ENCODE results near the gene SASH1. TPM values are rescaled to one million over a fixed set of nuclear protein-coding genes. Genes with fewer than 3 reads are reported as not detected.

SASH1 gene
- total RNA-seq, 1 experiment from 2014 or later = 27.4 TPM

DNA sequence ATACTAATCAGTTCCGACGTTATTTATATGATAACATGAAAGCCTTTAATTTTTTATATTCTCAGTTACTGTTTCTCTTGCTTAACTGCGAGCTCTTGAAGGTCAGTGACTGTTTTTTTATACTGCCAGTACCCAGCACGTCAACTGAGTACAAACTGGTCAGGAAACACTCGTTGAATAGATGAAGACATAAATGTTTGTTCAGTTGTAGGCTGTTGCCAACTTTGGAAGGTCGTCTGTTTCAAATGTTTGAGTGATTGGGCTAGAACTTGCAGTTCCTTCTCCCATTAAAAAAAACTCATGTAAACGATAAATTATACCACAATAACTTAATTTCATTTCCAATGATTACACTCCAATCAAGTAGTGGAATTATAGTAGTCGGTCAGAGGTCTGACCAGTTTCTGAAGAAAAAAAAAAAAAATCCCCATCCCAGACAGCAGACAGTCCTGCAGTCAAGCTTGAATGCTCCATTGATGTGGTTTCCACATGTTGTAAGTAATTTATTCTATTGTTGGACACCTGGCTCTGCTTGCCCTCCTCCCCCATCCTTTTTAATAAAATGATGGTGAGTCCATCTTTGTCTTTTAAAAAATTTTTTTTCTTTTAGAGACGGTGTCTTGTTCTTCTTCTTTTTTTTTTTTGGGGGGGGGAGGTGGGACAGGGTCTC, 81.1 kb downstream of the SASH1 start (continued):
- TF ChIP-seq, protein P1, sequence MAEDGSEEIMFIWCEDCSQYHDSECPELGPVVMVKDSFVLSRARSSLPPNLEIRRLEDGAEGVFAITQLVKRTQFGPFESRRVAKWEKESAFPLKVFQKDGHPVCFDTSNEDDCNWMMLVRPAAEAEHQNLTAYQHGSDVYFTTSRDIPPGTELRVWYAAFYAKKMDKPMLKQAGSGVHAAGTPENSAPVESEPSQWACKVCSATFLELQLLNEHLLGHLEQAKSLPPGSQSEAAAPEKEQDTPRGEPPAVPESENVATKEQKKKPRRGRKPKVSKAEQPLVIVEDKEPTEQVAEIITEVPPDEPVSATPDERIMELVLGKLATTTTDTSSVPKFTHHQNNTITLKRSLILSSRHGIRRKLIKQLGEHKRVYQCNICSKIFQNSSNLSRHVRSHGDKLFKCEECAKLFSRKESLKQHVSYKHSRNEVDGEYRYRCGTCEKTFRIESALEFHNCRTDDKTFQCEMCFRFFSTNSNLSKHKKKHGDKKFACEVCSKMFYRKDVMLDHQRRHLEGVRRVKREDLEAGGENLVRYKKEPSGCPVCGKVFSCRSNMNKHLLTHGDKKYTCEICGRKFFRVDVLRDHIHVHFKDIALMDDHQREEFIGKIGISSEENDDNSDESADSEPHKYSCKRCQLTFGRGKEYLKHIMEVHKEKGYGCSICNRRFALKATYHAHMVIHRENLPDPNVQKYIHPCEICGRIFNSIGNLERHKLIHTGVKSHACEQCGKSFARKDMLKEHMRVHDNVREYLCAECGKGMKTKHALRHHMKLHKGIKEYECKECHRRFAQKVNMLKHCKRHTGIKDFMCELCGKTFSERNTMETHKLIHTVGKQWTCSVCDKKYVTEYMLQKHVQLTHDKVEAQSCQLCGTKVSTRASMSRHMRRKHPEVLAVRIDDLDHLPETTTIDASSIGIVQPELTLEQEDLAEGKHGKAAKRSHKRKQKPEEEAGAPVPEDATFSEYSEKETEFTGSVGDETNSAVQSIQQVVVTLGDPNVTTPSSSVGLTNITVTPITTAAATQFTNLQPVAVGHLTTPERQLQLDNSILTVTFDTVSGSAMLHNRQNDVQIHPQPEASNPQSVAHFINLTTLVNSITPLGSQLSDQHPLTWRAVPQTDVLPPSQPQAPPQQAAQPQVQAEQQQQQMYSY (CRISPR knock-in tag; IDR thresholded peaks at IDR 0.05) = no peak
- TF ChIP-seq ESRRA (CRISPR knock-in tag; IDR thresholded peaks at IDR 0.05; ENCODE audit: borderline replicate concordance) (no peak), EMX1 (CRISPR knock-in tag; IDR thresholded peaks at IDR 0.05) (no peak), ZNF263 (CRISPR knock-in tag; IDR thresholded peaks at IDR 0.05; ENCODE audit: low read depth) (no peak), MYBL2 (CRISPR knock-in tag; IDR thresholded peaks at IDR 0.05) (no peak), TP53 (CRISPR knock-in tag; IDR thresholded peaks at IDR 0.05) (no peak), TEAD4 (CRISPR knock-in tag; IDR thresholded peaks at IDR 0.05) (no peak)
- TF ChIP-seq, protein P2, sequence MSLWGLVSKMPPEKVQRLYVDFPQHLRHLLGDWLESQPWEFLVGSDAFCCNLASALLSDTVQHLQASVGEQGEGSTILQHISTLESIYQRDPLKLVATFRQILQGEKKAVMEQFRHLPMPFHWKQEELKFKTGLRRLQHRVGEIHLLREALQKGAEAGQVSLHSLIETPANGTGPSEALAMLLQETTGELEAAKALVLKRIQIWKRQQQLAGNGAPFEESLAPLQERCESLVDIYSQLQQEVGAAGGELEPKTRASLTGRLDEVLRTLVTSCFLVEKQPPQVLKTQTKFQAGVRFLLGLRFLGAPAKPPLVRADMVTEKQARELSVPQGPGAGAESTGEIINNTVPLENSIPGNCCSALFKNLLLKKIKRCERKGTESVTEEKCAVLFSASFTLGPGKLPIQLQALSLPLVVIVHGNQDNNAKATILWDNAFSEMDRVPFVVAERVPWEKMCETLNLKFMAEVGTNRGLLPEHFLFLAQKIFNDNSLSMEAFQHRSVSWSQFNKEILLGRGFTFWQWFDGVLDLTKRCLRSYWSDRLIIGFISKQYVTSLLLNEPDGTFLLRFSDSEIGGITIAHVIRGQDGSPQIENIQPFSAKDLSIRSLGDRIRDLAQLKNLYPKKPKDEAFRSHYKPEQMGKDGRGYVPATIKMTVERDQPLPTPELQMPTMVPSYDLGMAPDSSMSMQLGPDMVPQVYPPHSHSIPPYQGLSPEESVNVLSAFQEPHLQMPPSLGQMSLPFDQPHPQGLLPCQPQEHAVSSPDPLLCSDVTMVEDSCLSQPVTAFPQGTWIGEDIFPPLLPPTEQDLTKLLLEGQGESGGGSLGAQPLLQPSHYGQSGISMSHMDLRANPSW (CRISPR knock-in tag; conservative IDR thresholded peaks at IDR 0.05; ENCODE audit: low read depth) = no peak
- TF ChIP-seq, protein P3, sequence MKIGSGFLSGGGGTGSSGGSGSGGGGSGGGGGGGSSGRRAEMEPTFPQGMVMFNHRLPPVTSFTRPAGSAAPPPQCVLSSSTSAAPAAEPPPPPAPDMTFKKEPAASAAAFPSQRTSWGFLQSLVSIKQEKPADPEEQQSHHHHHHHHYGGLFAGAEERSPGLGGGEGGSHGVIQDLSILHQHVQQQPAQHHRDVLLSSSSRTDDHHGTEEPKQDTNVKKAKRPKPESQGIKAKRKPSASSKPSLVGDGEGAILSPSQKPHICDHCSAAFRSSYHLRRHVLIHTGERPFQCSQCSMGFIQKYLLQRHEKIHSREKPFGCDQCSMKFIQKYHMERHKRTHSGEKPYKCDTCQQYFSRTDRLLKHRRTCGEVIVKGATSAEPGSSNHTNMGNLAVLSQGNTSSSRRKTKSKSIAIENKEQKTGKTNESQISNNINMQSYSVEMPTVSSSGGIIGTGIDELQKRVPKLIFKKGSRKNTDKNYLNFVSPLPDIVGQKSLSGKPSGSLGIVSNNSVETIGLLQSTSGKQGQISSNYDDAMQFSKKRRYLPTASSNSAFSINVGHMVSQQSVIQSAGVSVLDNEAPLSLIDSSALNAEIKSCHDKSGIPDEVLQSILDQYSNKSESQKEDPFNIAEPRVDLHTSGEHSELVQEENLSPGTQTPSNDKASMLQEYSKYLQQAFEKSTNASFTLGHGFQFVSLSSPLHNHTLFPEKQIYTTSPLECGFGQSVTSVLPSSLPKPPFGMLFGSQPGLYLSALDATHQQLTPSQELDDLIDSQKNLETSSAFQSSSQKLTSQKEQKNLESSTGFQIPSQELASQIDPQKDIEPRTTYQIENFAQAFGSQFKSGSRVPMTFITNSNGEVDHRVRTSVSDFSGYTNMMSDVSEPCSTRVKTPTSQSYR (CRISPR knock-in tag; IDR thresholded peaks at IDR 0.05) = no peak

DNA sequence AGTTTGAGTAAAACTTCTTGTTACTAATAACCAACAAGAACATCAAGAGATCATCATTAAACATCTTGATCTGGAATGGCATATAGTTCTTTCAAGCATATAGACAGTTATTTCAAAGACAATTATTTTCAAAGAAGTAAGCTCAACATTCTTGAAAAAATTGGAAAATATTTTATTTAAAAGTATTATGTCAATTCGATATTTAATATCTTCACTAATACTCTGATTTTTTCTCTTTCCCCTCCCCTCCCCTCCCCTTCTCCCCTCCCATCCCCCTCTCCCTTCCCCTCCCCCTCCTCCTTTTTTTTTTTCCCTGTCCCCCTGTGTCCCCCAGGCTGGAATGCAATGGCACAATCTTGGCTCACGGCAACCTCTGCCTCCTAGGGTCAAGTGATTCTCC, 82.8 kb downstream of the SASH1 start:
- ATAC-seq = no peak
- ChIA-PET POLR2A (no interaction called here), CTCF (no interaction called here)
- TF ChIP-seq NFYB (CRISPR knock-in tag; conservative IDR thresholded peaks at IDR 0.05; ENCODE audit: low read depth) (no peak), ESRRA (CRISPR knock-in tag; IDR thresholded peaks at IDR 0.05; ENCODE audit: borderline replicate concordance) (no peak), SOX15 (CRISPR knock-in tag; IDR thresholded peaks at IDR 0.05) (no peak), ETV6 (CRISPR knock-in tag; IDR thresholded peaks at IDR 0.05) (no peak), JAZF1 (CRISPR knock-in tag; IDR thresholded peaks at IDR 0.05) (no peak), TEAD4 (CRISPR knock-in tag; IDR thresholded peaks at IDR 0.05) (no peak), ZNF423 (CRISPR knock-in tag; IDR thresholded peaks at IDR 0.05) (no peak), FOXJ3 (CRISPR knock-in tag; IDR thresholded peaks at IDR 0.05; ENCODE audit: borderline replicate concordance) (no peak)
- TF ChIP-seq, protein P4, sequence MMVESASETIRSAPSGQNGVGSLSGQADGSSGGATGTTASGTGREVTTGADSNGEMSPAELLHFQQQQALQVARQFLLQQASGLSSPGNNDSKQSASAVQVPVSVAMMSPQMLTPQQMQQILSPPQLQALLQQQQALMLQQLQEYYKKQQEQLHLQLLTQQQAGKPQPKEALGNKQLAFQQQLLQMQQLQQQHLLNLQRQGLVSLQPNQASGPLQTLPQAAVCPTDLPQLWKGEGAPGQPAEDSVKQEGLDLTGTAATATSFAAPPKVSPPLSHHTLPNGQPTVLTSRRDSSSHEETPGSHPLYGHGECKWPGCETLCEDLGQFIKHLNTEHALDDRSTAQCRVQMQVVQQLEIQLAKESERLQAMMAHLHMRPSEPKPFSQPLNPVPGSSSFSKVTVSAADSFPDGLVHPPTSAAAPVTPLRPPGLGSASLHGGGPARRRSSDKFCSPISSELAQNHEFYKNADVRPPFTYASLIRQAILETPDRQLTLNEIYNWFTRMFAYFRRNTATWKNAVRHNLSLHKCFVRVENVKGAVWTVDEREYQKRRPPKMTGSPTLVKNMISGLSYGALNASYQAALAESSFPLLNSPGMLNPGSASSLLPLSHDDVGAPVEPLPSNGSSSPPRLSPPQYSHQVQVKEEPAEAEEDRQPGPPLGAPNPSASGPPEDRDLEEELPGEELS (CRISPR knock-in tag; IDR thresholded peaks at IDR 0.05) = no peak
- TF ChIP-seq, protein P5, sequence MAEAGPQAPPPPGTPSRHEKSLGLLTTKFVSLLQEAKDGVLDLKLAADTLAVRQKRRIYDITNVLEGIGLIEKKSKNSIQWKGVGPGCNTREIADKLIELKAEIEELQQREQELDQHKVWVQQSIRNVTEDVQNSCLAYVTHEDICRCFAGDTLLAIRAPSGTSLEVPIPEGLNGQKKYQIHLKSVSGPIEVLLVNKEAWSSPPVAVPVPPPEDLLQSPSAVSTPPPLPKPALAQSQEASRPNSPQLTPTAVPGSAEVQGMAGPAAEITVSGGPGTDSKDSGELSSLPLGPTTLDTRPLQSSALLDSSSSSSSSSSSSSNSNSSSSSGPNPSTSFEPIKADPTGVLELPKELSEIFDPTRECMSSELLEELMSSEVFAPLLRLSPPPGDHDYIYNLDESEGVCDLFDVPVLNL (CRISPR knock-in tag; IDR thresholded peaks at IDR 0.05; ENCODE audit: borderline replicate concordance, low read depth) = no peak
- TF ChIP-seq, protein P6, sequence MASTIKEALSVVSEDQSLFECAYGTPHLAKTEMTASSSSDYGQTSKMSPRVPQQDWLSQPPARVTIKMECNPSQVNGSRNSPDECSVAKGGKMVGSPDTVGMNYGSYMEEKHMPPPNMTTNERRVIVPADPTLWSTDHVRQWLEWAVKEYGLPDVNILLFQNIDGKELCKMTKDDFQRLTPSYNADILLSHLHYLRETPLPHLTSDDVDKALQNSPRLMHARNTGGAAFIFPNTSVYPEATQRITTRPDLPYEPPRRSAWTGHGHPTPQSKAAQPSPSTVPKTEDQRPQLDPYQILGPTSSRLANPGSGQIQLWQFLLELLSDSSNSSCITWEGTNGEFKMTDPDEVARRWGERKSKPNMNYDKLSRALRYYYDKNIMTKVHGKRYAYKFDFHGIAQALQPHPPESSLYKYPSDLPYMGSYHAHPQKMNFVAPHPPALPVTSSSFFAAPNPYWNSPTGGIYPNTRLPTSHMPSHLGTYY (CRISPR knock-in tag; IDR thresholded peaks at IDR 0.05) = no peak
- TF ChIP-seq, protein P7, sequence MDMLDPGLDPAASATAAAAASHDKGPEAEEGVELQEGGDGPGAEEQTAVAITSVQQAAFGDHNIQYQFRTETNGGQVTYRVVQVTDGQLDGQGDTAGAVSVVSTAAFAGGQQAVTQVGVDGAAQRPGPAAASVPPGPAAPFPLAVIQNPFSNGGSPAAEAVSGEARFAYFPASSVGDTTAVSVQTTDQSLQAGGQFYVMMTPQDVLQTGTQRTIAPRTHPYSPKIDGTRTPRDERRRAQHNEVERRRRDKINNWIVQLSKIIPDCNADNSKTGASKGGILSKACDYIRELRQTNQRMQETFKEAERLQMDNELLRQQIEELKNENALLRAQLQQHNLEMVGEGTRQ (CRISPR knock-in tag; IDR thresholded peaks at IDR 0.05) = no peak
- DNase-seq (ENCODE audit: low spot score) = no peak
- H3K36me3 Mint-ChIP-seq = no peaks in the 10 kb centered on the region
- no peaks in the 10 kb centered on the region for H3K27me3 Mint-ChIP-seq (ENCODE audit: low read depth)
- no peaks in the 10 kb centered on the region for H3K9me3 Mint-ChIP-seq
- H3K4me3 Mint-ChIP-seq = no peak overlapping the region
- H3K27ac Mint-ChIP-seq = no peak overlapping the region
- peaks cover 5% of the 10 kb centered on the region for H3K4me1 Mint-ChIP-seq

All from WTC11 (cell line).